Mesenteric fat pad (tissue), 1 donor: ENCODE measurements around the gene DMAP1. TPM values are rescaled to one million over a fixed set of nuclear protein-coding genes. Genes with fewer than 3 reads are reported as not detected.

Experiments
- DNase-seq: peaks from one replicate; pipeline ENCODE4 v3.0.0-alpha.2; 2020; ENCODE audit warnings: low spot score
- total RNA-seq: library from RNA; stranded (reverse); fragmentation: NEBNext Ultra II Directional; extraction: Animal tissue kit (Norgen Biotek cat#: 25700); gene quantifications from one replicate; pipeline ENCODE4 v1.2.1, GENCODE V29; 2021
- donor health status: DM: yes; HTN: yes; CAD: no.

Gene DMAP1
- total RNA-seq, 1 donor from 2014 or later: 27.5 TPM

DNA sequence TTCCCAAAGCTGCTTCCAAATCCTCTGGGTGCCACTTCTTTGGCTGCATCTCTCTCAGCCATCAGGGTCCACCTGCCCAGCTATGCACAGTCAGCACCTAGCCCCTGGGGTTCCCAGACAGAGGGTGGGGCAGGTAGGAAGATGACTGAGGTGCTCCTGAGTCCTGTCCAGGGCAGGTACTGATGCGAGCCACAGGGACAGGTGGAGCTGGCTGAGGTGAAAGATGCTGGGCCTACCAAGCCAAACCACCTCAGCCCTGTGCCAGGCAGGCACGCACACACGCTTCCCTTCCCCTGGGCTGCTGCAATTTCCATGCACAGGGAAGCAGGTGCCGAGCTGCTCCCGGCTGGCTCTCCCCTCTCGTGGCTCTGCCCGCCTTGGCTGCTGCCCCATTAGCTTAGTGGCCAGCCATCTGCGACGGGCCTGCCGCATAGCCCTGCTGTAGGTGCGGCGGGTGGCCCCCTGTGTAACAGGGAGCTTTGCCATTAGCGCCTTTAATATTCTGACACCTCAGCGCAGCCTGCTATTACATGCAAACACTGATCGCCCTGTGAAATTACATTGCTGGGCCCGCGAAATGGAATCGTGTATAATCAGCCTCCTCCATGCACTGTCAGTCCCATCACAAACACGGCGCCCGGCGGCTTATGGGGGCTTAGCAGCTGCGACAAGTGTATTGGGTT, 38.9 kb downstream of the DMAP1 start:
- DNase-seq: no peak

GRCh38 chr1:44254392-44254910, 41.2 kb downstream of the DMAP1 start:
- DNase-seq: no peak

DNA sequence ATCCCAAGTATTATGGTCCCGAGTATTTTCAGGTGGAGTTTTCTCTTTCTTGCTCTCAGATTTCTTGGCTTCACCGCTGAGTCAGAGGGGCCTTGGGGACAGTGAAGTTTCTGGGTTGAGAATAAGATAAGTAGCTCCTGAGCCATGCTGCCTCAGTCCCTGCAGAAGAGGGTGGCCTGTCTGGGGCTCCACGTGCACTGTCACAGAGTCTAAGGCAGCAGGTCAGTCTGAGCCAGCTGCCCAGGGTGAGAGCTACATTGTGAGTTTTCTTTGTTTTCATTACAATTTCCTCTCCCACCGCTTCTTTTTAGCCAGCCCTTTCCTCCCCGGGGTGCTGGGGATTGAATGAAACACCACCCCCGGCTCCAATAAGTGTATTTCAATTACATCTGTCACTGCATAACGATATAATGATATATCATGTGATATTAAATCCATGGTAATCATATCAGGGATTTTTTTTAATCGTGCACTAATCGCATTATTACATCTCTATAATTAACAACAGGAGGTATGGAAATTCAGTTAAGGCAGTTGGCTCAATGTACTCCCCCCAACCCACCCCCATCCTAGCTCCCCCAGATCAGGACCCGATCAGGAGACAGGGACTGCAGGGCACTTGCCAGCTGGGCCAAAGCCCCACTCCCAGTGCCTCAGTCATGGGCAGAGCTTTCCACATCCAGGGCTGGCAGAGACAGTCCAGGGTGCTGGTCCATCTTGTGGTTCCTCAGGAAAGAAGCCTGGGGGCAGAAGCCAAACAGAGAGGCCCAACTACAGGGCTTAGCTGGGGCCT, 43.7 kb downstream of the DMAP1 start:
- peak; percentile 53 for DNase-seq

GRCh38 chr1:44259090-44259489, 45.8 kb downstream of the DMAP1 start:
- DNase-seq: no peak

DNA sequence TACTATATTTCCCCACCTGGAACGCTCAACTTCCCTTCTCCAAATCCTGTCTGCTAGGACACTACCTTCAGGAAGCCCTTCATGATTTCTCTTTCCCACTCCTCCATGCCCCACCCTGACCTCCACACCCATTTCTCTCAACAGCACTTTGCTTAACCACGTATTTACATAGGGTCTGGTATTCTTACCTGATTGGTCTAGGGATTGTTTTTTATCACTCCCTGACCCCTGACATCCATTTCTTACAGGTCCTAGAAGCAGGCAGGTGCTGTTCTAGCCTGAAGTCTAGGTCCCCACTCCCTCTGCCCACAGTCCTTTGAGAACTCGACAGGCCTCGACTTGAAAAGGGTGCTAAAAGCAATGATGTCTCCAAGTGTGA, 47.5 kb downstream of the DMAP1 start:
- no peak for DNase-seq

DNA sequence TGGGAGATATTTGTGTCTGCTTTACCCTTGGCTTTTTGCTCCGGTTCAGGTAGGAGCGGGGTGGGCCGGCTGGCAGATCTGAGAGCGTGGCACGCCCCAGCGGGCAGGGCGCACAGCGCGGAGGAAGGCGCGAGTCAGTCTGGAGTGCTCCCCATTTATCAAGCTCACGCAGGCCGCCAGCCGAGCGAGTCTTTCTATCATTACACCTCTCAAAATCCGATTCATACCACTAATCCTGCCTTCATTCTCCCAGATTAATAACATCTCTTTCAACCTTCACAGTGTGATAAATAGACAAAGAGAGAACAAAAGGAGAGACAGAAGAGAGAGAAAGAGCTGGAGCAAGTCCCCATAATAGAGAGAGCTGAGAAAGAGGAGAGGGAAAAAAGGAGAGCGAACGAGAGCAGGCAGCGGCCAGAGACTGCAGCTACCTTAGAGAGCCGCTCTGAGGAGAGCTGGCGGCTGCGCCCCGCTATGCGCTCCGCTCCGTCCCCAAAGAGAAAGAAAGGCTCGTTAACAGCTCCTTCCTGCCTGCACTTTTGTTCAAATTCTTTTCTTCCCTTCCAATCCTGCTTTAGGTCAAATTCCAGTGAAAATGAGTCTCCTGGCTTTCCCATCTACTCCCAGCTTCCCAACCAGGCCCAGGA, 48.0 kb downstream of the DMAP1 start:
- peak; percentile 77 for DNase-seq

- peak; percentile 30 for DNase-seq
These were observed 48.7 kb downstream of the DMAP1 start for GRCh38 chr1:44261962-44262361.

DNA sequence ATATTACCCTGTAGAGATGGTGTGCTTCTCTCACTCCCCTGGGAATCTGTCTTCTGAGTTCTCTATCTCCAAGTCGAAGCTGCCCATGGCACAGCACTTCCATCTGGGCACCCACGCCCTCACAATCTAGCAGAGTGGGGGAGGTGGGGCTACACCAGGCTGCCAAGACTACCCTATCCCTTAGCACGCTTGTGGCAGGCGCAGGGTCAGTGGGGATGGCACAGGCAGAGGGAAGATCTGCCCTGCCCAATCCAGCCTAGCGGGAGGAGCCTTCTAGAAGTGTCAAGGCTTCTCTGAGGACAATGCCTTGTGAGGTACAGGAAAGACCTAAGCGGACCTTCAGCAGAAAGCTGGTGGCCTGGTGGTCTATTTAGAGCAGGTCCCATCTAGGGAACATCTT, 49.1 kb downstream of the DMAP1 start:
- DNase-seq: peak; percentile 20

GRCh38 chr1:44262816-44263567, 49.7 kb downstream of the DMAP1 start:
- peak; percentile 55 for DNase-seq

- peak; percentile 69 for DNase-seq
These were observed 50.5 kb downstream of the DMAP1 start for GRCh38 chr1:44263568-44264450.

GRCh38 chr1:44264451-44264771, 51.1 kb downstream of the DMAP1 start:
- DNase-seq: peak; percentile 57

GRCh38 chr1:44265656-44266358, 52.5 kb downstream of the DMAP1 start:
- no peak for DNase-seq

DNA sequence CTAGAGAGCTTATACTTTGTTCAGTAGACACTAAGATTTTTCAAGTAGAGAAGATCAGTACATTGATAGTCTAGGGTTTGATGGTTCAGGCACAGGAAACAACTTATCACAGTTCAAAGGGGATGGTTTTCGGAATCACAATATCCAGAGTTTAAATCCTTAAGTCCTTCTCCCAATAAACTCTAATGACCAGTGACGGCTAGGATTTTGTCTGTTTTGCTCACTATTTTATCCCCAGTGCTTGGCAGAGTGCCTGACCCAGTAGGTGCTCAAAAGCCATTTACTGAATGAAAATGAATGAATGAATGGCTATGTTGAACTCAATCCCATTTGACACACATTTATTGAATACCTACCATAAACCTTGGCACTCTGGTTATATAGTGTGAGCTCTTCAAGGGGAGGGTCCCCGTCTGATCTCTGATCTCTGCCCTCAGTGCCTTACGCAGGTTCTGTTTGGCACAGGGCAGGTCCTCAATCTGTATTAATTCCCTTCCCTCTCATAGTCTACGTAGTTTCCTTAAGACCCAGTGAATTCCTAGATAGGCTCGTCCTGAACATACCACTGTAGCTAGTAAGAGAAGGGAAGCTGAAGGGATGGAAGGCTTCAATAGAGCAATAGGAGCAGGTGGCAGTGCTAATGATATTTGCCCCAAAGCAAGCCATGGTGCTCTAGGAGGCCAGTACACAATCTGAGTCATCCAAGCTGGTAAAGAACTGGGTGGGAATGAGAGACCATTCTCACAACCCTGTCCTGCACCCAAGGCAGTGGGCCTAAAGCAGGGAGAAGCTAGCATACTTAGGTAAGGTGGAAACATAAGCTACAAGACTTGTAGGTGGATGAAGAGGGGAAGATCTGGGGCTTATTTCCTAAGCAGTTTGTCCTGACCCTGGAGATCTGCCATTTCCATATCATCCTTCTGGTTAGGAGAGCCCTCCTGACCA, 53.4 kb downstream of the DMAP1 start:
- DNase-seq: peak; percentile 22

GRCh38 chr1:44267438-44267837, 54.2 kb downstream of the DMAP1 start:
- peak; percentile 65 for DNase-seq

DNA sequence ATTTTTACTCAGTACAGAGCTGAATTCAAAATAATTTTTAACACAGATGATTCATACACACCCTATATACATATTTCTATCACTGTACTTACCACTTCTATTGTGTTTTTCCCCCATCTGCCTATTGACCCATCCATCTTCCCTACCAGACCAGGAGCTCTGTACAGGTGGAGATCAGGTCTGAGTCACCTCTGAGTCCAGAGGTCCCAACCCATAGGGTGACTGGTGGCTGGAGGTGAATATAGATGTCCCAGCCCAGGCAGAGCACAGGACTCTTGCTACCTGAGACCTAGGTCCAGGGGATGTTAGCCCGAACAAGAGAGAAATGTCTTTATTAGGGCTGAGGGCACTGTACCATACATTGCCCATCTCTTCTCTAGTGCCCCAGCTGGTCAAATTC, 54.8 kb downstream of the DMAP1 start:
- DNase-seq: peak; percentile 1
